Nephron (organoid): ENCODE measurements around the gene QSOX2.

Experiments
- H3K27ac Mint-ChIP-seq, 3 experiments: 2 replicates each; pipeline ENCODE4 v1.8.0; 2020; ENCODE audit warnings: mixed read lengths in 3 of 3, mild to moderate bottlenecking in 2 of 3, moderate library complexity in 1 of 3
- H3K27me3 Mint-ChIP-seq: 2 replicates; pipeline ENCODE4 v1.8.0; 2021; ENCODE audit warnings: low read depth, mild to moderate bottlenecking, moderate library complexity, mixed read lengths
- H3K36me3 Mint-ChIP-seq: 2 replicates; pipeline ENCODE4 v1.8.0; 2020; ENCODE audit warnings: low read depth, mixed read lengths
- H3K4me1 Mint-ChIP-seq: 2 replicates; pipeline ENCODE4 v1.8.0; 2020; ENCODE audit warnings: mixed read lengths
- H3K4me3 Mint-ChIP-seq, 3 experiments: 2 replicates each; pipeline ENCODE4 v1.8.0; 2020; ENCODE audit warnings: mild to moderate bottlenecking in 3 of 3, mixed read lengths in 3 of 3, moderate library complexity in 2 of 3
- H3K9me3 Mint-ChIP-seq: 2 replicates; pipeline ENCODE4 v1.8.0; 2020; ENCODE audit warnings: mixed read lengths
- CTCF ChIP-seq, 3 experiments: fragments of 200-600 bp; sonication (generic); IDR thresholded peaks; one replicate each; pipeline ENCODE4 v1.5.0; 2021; ENCODE audit warnings: antibody characterized with exemption in 3 of 3; ENCODE audit not compliant: unreplicated experiment in 3 of 3

QSOX2 gene

GRCh38 chr9:136292026-136292538, 46.5 kb upstream of the QSOX2 start:
- H3K9me3 Mint-ChIP-seq = no peaks in the 10 kb centered on the region
- H3K27ac Mint-ChIP-seq = no peak overlapping the region
- no peaks in the 10 kb centered on the region for H3K36me3 Mint-ChIP-seq
- H3K27me3 Mint-ChIP-seq = peaks cover 20% of the 10 kb centered on the region
- H3K4me3 Mint-ChIP-seq = no peak overlapping the region
- no peak for TF ChIP-seq CTCF (IDR thresholded peaks at IDR 0.05; ENCODE audit: unreplicated experiment in 3 of 3)
- H3K4me1 Mint-ChIP-seq = no peaks in the 10 kb centered on the region

GRCh38 chr9:136291306-136292025, 45.9 kb upstream of the QSOX2 start:
- no peaks in the 10 kb centered on the region for H3K4me1 Mint-ChIP-seq
- peaks cover 5% of the 10 kb centered on the region for H3K36me3 Mint-ChIP-seq
- no peaks in the 10 kb centered on the region for H3K9me3 Mint-ChIP-seq
- TF ChIP-seq CTCF (IDR thresholded peaks at IDR 0.05; ENCODE audit: unreplicated experiment in 3 of 3) = no peak
- H3K27me3 Mint-ChIP-seq = peaks cover 25% of the 10 kb centered on the region
- H3K4me3 Mint-ChIP-seq = no peak overlapping the region
- H3K27ac Mint-ChIP-seq = no peak overlapping the region

- Mint-ChIP-seq H3K27ac (no peak overlapping the region), H3K27me3 (peaks cover 21% of the 10 kb centered on the region), H3K9me3 (no peaks in the 10 kb centered on the region), H3K4me3 (no peak overlapping the region), H3K4me1 (no peaks in the 10 kb centered on the region), H3K36me3 (peaks cover 5% of the 10 kb centered on the region)
- no peak for TF ChIP-seq CTCF (IDR thresholded peaks at IDR 0.05; ENCODE audit: unreplicated experiment in 3 of 3)
Measured at GRCh38 chr9:136290508-136291000, 44.9 kb upstream of the QSOX2 start.

- no peak overlapping the region for H3K27ac Mint-ChIP-seq
- H3K36me3 Mint-ChIP-seq = peaks cover 5% of the 10 kb centered on the region
Measured at GRCh38 chr9:136289651-136290507, 44.3 kb upstream of the QSOX2 start.

More at GRCh38 chr9:136289651-136290507, 44.3 kb upstream of the QSOX2 start:
- no peak overlapping the region for H3K4me3 Mint-ChIP-seq
- TF ChIP-seq CTCF (IDR thresholded peaks at IDR 0.05; ENCODE audit: unreplicated experiment in 3 of 3) = no peak
- peaks cover 17% of the 10 kb centered on the region for H3K27me3 Mint-ChIP-seq
- H3K9me3 Mint-ChIP-seq = no peaks in the 10 kb centered on the region
- no peaks in the 10 kb centered on the region for H3K4me1 Mint-ChIP-seq
